ENCODE data around the gene NIPBL. TPM values are rescaled to one million over a fixed set of nuclear protein-coding genes. Genes with fewer than 3 reads are reported as not detected.
"Not testable (repeated sequence)": the region's sequence is repeated elsewhere in the genome, so short reads cannot be mapped to it uniquely, and the experiment has no call there.

Gene NIPBL
- total and polyA plus RNA-seq, 2 donors (not counting 1 experiment from before 2014, with no cell fraction given): 30.8 to 34.2 TPM

DNA sequence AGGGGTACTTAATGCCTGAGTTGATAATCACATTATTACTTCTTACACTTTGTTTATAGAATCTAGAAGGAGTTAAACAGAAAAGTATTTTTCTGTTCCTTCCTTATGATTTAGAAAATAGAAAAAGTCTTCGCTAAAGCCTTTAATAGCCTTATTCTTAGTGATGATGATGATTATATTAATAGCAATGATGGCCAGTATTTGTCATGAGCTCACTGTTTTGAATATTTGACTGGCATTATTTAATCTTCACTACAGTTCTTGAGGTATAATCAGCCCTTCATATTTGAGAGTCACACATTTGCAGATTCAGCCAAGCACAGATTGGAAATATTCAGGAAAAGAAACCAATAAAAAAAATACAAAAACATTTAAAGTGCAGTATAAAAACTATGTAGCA lies 23.3 kb downstream of the NIPBL start:
- Histone ChIP-seq H4K20me1 (ENCODE audit: control insufficient read depth, extremely low read depth, insufficient read depth, low read length) (peaks cover 2% of the 10 kb centered on the region), H3K4me1 (ENCODE audit: control insufficient read depth, extremely low read depth, insufficient read depth, low read length) (no peaks in the 10 kb centered on the region), H3K9me3 (ENCODE audit: control insufficient read depth, insufficient read depth, low read depth, low read length) (no peaks in the 10 kb centered on the region), H2AFZ (ENCODE audit: low read length) (no peak overlapping the region), H3K79me2 (ENCODE audit: control insufficient read depth, insufficient read depth, low read length) (peaks cover 88% of the 10 kb centered on the region), H3K4me3 (replicated peaks in 1 of 4; ENCODE audit: control extremely low read depth in 1 of 4, insufficient read depth in 1 of 4, low read depth in 3 of 4, low read length in 4 of 4) (no peak overlapping the region), H3K27ac (ENCODE audit: insufficient read depth, low read length) (no peak overlapping the region), H3K36me3 (ENCODE audit: control insufficient read depth, insufficient read depth, low read length) (no peaks in the 10 kb centered on the region), H3K4me2 (ENCODE audit: extremely low read depth, insufficient read depth, low read length) (no peak overlapping the region), H3K27me3 (ENCODE audit: control insufficient read depth, insufficient read depth, low read length) (no peaks in the 10 kb centered on the region), H3K9ac (ENCODE audit: insufficient read depth, low read length) (no peak overlapping the region)
- no peak for DNase-seq (ENCODE audit: low read depth in 2 of 2)
- TF ChIP-seq, protein P1, sequence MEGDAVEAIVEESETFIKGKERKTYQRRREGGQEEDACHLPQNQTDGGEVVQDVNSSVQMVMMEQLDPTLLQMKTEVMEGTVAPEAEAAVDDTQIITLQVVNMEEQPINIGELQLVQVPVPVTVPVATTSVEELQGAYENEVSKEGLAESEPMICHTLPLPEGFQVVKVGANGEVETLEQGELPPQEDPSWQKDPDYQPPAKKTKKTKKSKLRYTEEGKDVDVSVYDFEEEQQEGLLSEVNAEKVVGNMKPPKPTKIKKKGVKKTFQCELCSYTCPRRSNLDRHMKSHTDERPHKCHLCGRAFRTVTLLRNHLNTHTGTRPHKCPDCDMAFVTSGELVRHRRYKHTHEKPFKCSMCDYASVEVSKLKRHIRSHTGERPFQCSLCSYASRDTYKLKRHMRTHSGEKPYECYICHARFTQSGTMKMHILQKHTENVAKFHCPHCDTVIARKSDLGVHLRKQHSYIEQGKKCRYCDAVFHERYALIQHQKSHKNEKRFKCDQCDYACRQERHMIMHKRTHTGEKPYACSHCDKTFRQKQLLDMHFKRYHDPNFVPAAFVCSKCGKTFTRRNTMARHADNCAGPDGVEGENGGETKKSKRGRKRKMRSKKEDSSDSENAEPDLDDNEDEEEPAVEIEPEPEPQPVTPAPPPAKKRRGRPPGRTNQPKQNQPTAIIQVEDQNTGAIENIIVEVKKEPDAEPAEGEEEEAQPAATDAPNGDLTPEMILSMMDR (conservative IDR thresholded peaks at IDR 0.05 in 1 of 2, IDR thresholded peaks at IDR 0.05 in 1 of 2; ENCODE audit: low read depth in 1 of 2, low read length in 2 of 2): no peak
- no peak for TF ChIP-seq EZH2 (IDR thresholded peaks at IDR 0.05; ENCODE audit: low read length, missing control alignments)

DNA sequence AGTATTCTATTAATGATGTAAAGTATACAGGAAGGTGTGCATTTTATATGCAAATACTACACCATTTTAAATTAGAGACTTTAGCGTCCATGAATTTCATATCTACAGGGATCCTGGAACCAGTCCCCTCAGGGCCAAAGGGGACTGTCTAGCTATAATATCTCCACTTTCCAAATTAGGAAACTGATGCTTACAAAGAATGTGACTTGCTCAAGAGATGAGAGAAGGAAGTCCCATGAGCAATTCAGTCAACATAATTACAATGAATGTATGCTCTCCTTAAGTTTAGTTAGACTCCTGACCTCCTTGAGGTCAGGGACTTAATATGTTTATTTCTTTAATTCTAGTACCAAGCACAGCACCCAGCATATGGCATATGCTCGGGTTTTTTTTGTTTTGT lies 23.7 kb downstream of the NIPBL start:
- Histone ChIP-seq H4K20me1 (ENCODE audit: control insufficient read depth, extremely low read depth, insufficient read depth, low read length) (peaks cover 2% of the 10 kb centered on the region), H3K4me1 (ENCODE audit: control insufficient read depth, extremely low read depth, insufficient read depth, low read length) (no peaks in the 10 kb centered on the region), H3K27me3 (ENCODE audit: control insufficient read depth, insufficient read depth, low read length) (no peaks in the 10 kb centered on the region), H3K27ac (ENCODE audit: insufficient read depth, low read length) (no peak overlapping the region), H2AFZ (ENCODE audit: low read length) (no peak overlapping the region), H3K4me3 (replicated peaks in 1 of 4; ENCODE audit: control extremely low read depth in 1 of 4, insufficient read depth in 1 of 4, low read depth in 3 of 4, low read length in 4 of 4) (no peak overlapping the region), H3K4me2 (ENCODE audit: extremely low read depth, insufficient read depth, low read length) (no peak overlapping the region), H3K9me3 (ENCODE audit: control insufficient read depth, insufficient read depth, low read depth, low read length) (no peaks in the 10 kb centered on the region), H3K36me3 (ENCODE audit: control insufficient read depth, insufficient read depth, low read length) (no peaks in the 10 kb centered on the region), H3K79me2 (ENCODE audit: control insufficient read depth, insufficient read depth, low read length) (peaks cover 88% of the 10 kb centered on the region), H3K9ac (ENCODE audit: insufficient read depth, low read length) (no peak overlapping the region)
- no peak for DNase-seq (ENCODE audit: low read depth in 2 of 2)
- TF ChIP-seq EZH2 (IDR thresholded peaks at IDR 0.05; ENCODE audit: low read length, missing control alignments): no peak
- TF ChIP-seq, protein P1 (conservative IDR thresholded peaks at IDR 0.05 in 1 of 2, IDR thresholded peaks at IDR 0.05 in 1 of 2; ENCODE audit: low read depth in 1 of 2, low read length in 2 of 2): no peak

DNA sequence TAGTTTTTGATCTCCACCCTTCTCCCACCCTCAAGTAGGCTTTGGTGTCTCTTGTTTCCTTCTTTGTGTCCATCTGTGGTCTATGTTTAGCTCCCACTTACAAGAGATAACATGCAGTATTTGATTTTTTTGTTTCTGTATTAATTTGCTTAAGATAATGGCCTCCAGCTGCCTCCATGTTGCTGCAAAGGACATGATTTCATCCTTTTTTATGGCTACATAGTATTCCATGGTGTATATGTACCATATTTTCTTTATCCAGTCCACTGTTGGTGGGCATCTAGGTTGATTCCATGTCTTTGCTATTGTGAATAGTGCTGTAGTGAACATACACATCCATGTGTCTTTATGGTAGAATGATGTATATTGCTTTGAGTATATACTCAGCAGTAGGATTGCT lies 24.5 kb downstream of the NIPBL start:
- not testable (repeated sequence) for H3K4me1 ChIP-seq (ENCODE audit: control insufficient read depth, extremely low read depth, insufficient read depth, low read length); DNase-seq (ENCODE audit: low read depth in 2 of 2); H4K20me1 ChIP-seq (ENCODE audit: control insufficient read depth, extremely low read depth, insufficient read depth, low read length)

More for the DNA sequence above, 24.5 kb downstream of the NIPBL start:
- H2AFZ ChIP-seq (ENCODE audit: low read length); H3K9ac ChIP-seq (ENCODE audit: insufficient read depth, low read length); H3K9me3 ChIP-seq (ENCODE audit: control insufficient read depth, insufficient read depth, low read depth, low read length); H3K4me2 ChIP-seq (ENCODE audit: extremely low read depth, insufficient read depth, low read length); H3K4me3 ChIP-seq (replicated peaks in 1 of 4; ENCODE audit: control extremely low read depth in 1 of 4, insufficient read depth in 1 of 4, low read depth in 3 of 4, low read length in 4 of 4); H3K27me3 ChIP-seq (ENCODE audit: control insufficient read depth, insufficient read depth, low read length); H3K36me3 ChIP-seq (ENCODE audit: control insufficient read depth, insufficient read depth, low read length); H3K27ac ChIP-seq (ENCODE audit: insufficient read depth, low read length): not testable (repeated sequence)
- peaks cover 85% of the 10 kb centered on the region for H3K79me2 ChIP-seq (ENCODE audit: control insufficient read depth, insufficient read depth, low read length)
